Lower lobe of right lung (tissue), 2 donors: ENCODE results near the gene C12orf42. TPM values are rescaled to one million over a fixed set of nuclear protein-coding genes. Genes with fewer than 3 reads are reported as not detected.

ENCODE experiments used
- ATAC-seq, 2 donors: fragments of 200-7000 bp; cut with Tn5 transposase; one replicate each; pipeline ENCODE4 v1.9.1; 2020 to 2022; ENCODE audit warnings: mild to moderate bottlenecking in 2 of 2, moderate library complexity in 2 of 2
- DNase-seq: peaks from one replicate; pipeline ENCODE4 v3.0.0-alpha.2; 2020
- H3K27ac ChIP-seq: fragments of 200-600 bp; one replicate; pipeline ENCODE4 v1.8.0; 2022
- H3K27me3 ChIP-seq: fragments of 200-600 bp; one replicate; pipeline ENCODE4 v1.8.0; 2022; ENCODE audit warnings: low read depth
- H3K36me3 ChIP-seq: fragments of 200-600 bp; one replicate; pipeline ENCODE4 v1.8.0; 2022; ENCODE audit warnings: mild to moderate bottlenecking
- H3K4me1 ChIP-seq: fragments of 200-600 bp; one replicate; pipeline ENCODE4 v1.8.0; 2022
- H3K4me3 ChIP-seq: fragments of 200-600 bp; one replicate; pipeline ENCODE4 v1.8.0; 2022; ENCODE audit warnings: mild to moderate bottlenecking
- H3K9me3 ChIP-seq: fragments of 200-600 bp; one replicate; pipeline ENCODE4 v1.8.0; 2022
- intact Hi-C: fragments of 100-400 bp; cut with DNase I; formaldehyde crosslinking; loops from one replicate; pipeline ENCODE4 v1.11.0; 2022
- total RNA-seq: library from RNA; stranded (reverse); fragmentation: NEBNext Ultra II Directional; extraction: Animal tissue kit (Norgen Biotek cat#: 25700); gene quantifications from one replicate; pipeline ENCODE4 v1.2.1, GENCODE V29; 2021
- TF ChIP-seq, protein P1 (sequence below): fragments of 200-600 bp; IDR thresholded peaks from one replicate; pipeline ENCODE4 v1.8.0; 2022; ENCODE audit warnings: antibody characterized with exemption, mild to moderate bottlenecking
- donor health status: DM: no; HTN: yes; CAD: no; lungs with severe emphysema.

C12orf42 gene
- total RNA-seq, 1 donor from 2014 or later: not detected

DNA sequence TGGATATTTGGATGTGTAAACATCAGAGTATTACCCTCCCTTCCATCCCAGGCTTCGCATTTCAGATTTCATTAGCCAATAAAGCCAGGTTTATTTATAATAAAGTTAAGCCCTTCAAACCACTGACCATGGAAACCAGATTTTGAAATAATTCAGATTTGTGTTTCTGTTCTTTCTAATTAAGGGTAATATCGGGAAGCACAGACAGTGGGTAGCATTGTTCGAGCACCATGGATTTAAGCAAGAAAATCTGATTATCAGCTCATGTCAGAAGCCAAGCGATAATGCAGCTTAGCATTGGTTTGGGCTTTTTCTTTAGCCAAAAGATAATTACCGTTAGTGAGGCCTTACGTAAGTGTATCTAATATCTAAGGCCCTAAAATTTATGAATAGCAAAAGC, 116.1 kb downstream of the C12orf42 start:
- Histone ChIP-seq H3K27me3 (no peaks in the 10 kb centered on the region), H3K36me3 (no peaks in the 10 kb centered on the region), H3K4me3 (no peak overlapping the region), H3K9me3 (no peaks in the 10 kb centered on the region), H3K27ac (no peak overlapping the region), H3K4me1 (no peaks in the 10 kb centered on the region)
- ATAC-seq: no peak
- DNase-seq: no peak
- intact Hi-C loops: no loop called here
- TF ChIP-seq, protein P1, sequence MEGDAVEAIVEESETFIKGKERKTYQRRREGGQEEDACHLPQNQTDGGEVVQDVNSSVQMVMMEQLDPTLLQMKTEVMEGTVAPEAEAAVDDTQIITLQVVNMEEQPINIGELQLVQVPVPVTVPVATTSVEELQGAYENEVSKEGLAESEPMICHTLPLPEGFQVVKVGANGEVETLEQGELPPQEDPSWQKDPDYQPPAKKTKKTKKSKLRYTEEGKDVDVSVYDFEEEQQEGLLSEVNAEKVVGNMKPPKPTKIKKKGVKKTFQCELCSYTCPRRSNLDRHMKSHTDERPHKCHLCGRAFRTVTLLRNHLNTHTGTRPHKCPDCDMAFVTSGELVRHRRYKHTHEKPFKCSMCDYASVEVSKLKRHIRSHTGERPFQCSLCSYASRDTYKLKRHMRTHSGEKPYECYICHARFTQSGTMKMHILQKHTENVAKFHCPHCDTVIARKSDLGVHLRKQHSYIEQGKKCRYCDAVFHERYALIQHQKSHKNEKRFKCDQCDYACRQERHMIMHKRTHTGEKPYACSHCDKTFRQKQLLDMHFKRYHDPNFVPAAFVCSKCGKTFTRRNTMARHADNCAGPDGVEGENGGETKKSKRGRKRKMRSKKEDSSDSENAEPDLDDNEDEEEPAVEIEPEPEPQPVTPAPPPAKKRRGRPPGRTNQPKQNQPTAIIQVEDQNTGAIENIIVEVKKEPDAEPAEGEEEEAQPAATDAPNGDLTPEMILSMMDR: no peak

DNA sequence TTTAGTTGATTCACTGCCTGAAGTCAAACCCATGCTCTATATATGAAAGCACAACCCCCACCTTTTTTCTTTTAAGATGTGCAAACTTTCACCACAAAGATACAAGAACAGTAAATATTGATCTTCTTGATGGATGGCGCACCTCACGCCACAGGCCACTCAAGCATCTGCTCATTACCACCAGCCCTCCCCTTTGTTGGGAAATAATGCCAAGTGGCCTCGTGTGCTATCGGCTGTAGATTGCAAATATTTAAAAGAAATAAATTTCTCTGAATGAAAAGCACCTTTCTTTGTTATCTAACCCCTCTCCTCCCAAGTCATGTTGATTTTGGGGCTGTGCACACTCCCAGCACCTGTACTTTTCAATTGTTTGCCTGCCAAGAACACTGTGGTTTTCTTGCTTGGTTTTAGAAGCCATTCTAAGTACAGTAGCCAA, 122.7 kb downstream of the C12orf42 start:
- intact Hi-C loops: no loop called here
- TF ChIP-seq, protein P1: no peak
- Histone ChIP-seq H3K9me3 (no peaks in the 10 kb centered on the region), H3K4me1 (no peaks in the 10 kb centered on the region), H3K27me3 (no peaks in the 10 kb centered on the region), H3K27ac (no peak overlapping the region), H3K36me3 (no peaks in the 10 kb centered on the region), H3K4me3 (no peak overlapping the region)
- ATAC-seq (peak; percentile 74 to 79), DNase-seq (peak; percentile 49)

DNA sequence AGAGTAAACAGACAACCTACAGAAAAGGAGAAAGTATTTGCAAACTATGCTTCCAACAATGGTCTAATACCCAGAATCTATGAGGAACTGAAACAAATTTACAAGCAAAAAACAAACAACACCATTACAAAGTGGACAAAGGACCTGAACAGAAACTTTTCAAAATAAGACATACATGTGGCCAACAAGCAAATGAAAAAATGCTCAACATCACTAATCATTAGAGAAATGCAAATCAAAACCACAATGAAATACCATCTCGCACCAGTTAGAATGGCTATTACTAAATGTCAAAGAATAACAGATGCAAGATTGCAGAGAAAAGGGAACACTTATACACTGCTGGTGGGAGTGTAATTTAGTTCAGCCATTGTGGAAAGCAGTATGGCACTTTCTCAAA, 125.8 kb downstream of the C12orf42 start:
- Histone ChIP-seq H3K9me3 (peaks cover 5% of the 10 kb centered on the region), H3K4me1 (no peaks in the 10 kb centered on the region), H3K27me3 (no peaks in the 10 kb centered on the region), H3K36me3 (no peaks in the 10 kb centered on the region), H3K4me3 (no peak overlapping the region), H3K27ac (no peak overlapping the region)
- no peak for DNase-seq
- ATAC-seq: no peak
- intact Hi-C loops: no loop called here
- TF ChIP-seq, protein P1: no peak

DNA sequence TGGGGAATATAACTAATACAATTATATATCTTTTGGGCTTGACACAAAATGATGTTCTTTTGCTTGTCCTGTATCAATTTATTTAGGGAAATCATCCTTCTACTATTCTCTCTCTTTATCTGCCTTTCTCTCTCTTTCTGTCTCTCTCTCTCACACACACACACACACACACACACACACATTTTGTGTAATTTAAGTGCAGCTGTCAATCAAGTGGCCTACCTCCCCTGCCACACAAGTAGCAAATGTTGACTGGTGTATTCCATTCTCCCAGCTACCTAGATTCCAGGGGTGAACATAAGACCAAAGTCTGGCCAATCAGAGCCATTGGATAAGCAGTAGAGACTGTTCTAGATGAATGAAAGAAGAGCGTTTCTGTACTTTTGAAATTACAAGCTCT, 127.6 kb downstream of the C12orf42 start:
- no peak for DNase-seq
- no peaks in the 10 kb centered on the region for H3K36me3 ChIP-seq
- TF ChIP-seq, protein P1: no peak
- H3K4me1 ChIP-seq: no peaks in the 10 kb centered on the region
- H3K27me3 ChIP-seq: no peaks in the 10 kb centered on the region
- no peak overlapping the region for H3K4me3 ChIP-seq
- no peak overlapping the region for H3K27ac ChIP-seq
- H3K9me3 ChIP-seq: peaks cover 9% of the 10 kb centered on the region
- intact Hi-C loops: no loop called here
- no peak for ATAC-seq

DNA sequence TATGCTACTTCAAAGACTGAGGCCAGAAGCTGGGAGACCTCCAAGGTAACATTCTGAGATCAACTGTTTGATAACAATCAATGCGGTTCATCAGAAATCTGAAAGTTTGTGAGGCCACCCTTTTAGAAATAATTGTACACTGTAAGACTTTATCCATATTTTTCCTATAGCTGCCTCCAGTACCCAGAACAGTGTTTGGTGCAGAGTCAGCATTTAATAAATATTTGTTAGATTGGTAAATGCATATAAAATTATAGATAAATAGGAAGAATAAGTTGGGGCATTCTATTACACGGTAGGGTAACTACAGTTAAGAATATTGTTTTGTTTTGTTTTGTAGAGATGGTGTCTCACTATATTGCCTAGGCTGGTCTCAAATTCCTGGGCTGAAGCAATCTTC, 141.4 kb downstream of the C12orf42 start:
- TF ChIP-seq, protein P1: no peak
- H3K27ac ChIP-seq: no peak overlapping the region
- H3K9me3 ChIP-seq: no peaks in the 10 kb centered on the region
- H3K4me1 ChIP-seq: no peaks in the 10 kb centered on the region
- no peaks in the 10 kb centered on the region for H3K36me3 ChIP-seq
- DNase-seq: no peak
- no peaks in the 10 kb centered on the region for H3K27me3 ChIP-seq
- no peak overlapping the region for H3K4me3 ChIP-seq
- no peak for ATAC-seq
- intact Hi-C loops: no loop called here

DNA sequence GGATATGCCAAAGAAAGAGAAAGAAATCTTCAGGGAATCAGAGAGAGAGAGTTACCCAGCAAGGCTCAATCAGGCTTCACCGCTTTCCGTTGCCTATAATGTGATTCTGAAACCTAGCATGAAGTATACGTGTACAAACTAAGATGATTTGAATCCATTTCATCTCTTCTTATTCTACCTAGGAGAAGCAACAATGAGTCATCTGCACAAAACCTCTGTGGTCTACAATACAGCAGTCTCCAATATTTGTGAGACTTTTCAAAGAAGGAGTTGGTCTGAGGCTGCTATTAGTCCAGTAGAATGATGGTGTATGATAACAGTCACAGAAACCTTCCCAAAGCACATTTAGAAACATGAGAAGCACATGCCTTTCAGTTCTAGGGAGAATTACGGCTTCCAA, 141.9 kb downstream of the C12orf42 start:
- Histone ChIP-seq H3K4me3 (no peak overlapping the region), H3K4me1 (no peaks in the 10 kb centered on the region), H3K9me3 (no peaks in the 10 kb centered on the region), H3K27ac (no peak overlapping the region), H3K36me3 (no peaks in the 10 kb centered on the region), H3K27me3 (no peaks in the 10 kb centered on the region)
- DNase-seq: no peak
- TF ChIP-seq, protein P1: no peak
- intact Hi-C loops: no loop called here
- ATAC-seq: no peak
